OCI-LY3 (cell line): ENCODE results near the gene ARHGEF11.

Experiments
- H2AFZ ChIP-seq: fragments of 200-600, 300-600 bp; shearing (Covaris generic); 2 replicates; pipeline ENCODE4 v1.6.0; 2014; ENCODE audit warnings: antibody characterized with exemption, low read depth, low read length
- H3K27ac ChIP-seq: fragments of 200-600, 300-600 bp; sonication (generic); 2 replicates; pipeline ENCODE4 v1.5.1; 2014; ENCODE audit warnings: mild to moderate bottlenecking, low read length, moderate library complexity, mixed read lengths
- H3K27me3 ChIP-seq: fragments of 200-600, 300-600 bp; sonication (generic); 2 replicates; pipeline ENCODE4 v1.6.1; 2014; ENCODE audit warnings: low read depth, low read length, mixed read lengths
- H3K36me3 ChIP-seq: fragments of 200-600, 300-600 bp; sonication (generic); replicated peaks from 2 replicates; pipeline ENCODE3; 2014; ENCODE audit warnings: low read depth, low read length, mixed read lengths
- H3K4me1 ChIP-seq: fragments of 300-600, 200-600 bp; sonication (generic); 2 replicates; pipeline ENCODE4 v1.6.1; 2014; ENCODE audit warnings: low read length, mixed read lengths
- H3K4me2 ChIP-seq: fragments of 200-600, 300-600 bp; sonication (generic); 2 replicates; pipeline ENCODE4 v1.6.1; 2014; ENCODE audit warnings: low read length, mixed read lengths
- H3K4me3 ChIP-seq: fragments of 300-600, 200-600 bp; sonication (generic); 2 replicates; pipeline ENCODE4 v1.5.1; 2014; ENCODE audit warnings: antibody characterized with exemption, mild to moderate bottlenecking, low read length, moderate library complexity
- H3K79me2 ChIP-seq: fragments of 300-600, 200-600 bp; shearing (Covaris generic); 2 replicates; pipeline ENCODE4 v1.6.1; 2014; ENCODE audit warnings: mild to moderate bottlenecking, low read length, mixed read lengths
- H3K9ac ChIP-seq: fragments of 300-600, 200-600 bp; shearing (Covaris generic); 2 replicates; pipeline ENCODE4 v1.6.0; 2014; ENCODE audit warnings: mild to moderate bottlenecking, low read length, moderate library complexity
- H3K9me3 ChIP-seq: fragments of 200-600, 300-600 bp; shearing (Covaris generic); 2 replicates; pipeline ENCODE4 v1.6.1; 2014; ENCODE audit warnings: low read length, mixed read lengths; ENCODE audit not compliant: insufficient read depth
- H4K20me1 ChIP-seq: fragments of 200-600, 300-600 bp; sonication (generic); 2 replicates; pipeline ENCODE4 v1.6.1; 2016; ENCODE audit warnings: low read length, mixed read lengths; ENCODE audit not compliant: insufficient read depth
- EZH2phosphoT487 ChIP-seq: fragments of 200-600 bp; shearing (Covaris generic); IDR thresholded peaks from 2 replicates; pipeline ENCODE4 v1.6.1; 2018; ENCODE audit warnings: antibody characterized with exemption, mixed run types, low read depth
- TF ChIP-seq, protein P1 (sequence below): fragments of 200-600, 300-600 bp; sonication (generic); IDR thresholded peaks from 2 replicates; pipeline ENCODE4 v1.5.1; 2014; ENCODE audit warnings: antibody characterized with exemption, low read length, low read depth

Gene ARHGEF11

DNA sequence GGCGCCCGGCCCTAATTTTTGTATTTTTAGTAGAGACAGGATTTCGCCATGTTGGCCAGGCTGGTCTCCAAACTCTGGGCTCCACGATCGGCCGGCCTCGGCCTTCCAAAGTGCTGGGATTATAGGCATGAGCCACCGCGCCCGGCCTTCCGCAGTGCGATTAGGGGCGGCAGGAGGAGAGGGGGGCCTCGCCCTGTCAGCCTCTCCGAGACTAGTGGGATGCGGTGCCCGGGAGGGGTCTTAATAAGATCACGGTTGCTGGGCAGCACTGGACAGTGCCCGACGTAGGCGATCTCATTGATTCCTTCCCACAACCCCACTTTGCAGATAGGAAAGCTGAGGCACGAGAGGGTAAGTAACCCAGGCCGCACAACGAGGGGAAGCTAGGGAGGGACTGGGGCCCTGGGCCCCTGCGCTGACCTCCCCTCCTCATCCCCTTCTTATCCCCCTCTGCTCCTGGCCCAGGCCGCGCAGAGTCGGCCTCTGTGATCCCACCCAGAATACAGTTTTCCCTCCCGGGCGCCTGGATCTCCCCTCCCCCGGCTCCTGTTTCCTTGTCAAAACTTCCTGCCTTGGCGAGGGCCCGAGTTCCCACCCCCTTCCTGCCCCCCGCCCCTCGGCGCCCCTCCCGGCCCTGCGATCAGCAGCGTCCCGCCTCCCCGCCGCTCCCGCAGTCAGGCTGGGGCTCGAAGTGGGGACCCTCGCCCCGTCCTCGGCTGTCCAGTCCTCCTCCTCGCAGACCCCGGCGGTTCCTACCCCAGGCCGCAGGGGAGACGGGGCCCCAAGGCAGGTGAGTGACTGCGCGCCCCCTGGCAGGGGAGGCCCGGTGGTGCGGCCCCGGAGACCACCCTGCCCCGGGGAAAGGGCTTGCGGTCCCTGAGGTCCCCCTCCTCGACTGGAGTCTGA is 152.2 kb downstream of the ARHGEF11 start, which contains the start of gene PEAR1:
TSS of gene PEAR1 (plus strand) at position 671 of the 906 bp plus-strand sequence. CDS start 10,209 bp downstream, outside the sequence.
- no peaks in the 10 kb centered on the region for H3K9me3 ChIP-seq
- peak within 1 kb of the TSS; percentile 64 for H3K4me3 ChIP-seq
- H2AFZ ChIP-seq = no peak within 1 kb of the TSS
- H4K20me1 ChIP-seq = no peaks in the 10 kb centered on the region
- no peak within 1 kb of the TSS for H3K27ac ChIP-seq
- H3K27me3 ChIP-seq = peaks cover 17% of the 10 kb centered on the region
- H3K4me2 ChIP-seq = peak within 1 kb of the TSS; percentile 54
- H3K9ac ChIP-seq = no peak within 1 kb of the TSS
- H3K4me1 ChIP-seq = peaks cover 4% of the 10 kb centered on the region; the same call in 1 of the 2 replicates
- H3K36me3 ChIP-seq = no peaks in the 10 kb centered on the region
- TF ChIP-seq EZH2phosphoT487 = no peak
- TF ChIP-seq, protein P1, sequence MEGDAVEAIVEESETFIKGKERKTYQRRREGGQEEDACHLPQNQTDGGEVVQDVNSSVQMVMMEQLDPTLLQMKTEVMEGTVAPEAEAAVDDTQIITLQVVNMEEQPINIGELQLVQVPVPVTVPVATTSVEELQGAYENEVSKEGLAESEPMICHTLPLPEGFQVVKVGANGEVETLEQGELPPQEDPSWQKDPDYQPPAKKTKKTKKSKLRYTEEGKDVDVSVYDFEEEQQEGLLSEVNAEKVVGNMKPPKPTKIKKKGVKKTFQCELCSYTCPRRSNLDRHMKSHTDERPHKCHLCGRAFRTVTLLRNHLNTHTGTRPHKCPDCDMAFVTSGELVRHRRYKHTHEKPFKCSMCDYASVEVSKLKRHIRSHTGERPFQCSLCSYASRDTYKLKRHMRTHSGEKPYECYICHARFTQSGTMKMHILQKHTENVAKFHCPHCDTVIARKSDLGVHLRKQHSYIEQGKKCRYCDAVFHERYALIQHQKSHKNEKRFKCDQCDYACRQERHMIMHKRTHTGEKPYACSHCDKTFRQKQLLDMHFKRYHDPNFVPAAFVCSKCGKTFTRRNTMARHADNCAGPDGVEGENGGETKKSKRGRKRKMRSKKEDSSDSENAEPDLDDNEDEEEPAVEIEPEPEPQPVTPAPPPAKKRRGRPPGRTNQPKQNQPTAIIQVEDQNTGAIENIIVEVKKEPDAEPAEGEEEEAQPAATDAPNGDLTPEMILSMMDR = no peak
- no peaks in the 10 kb centered on the region for H3K79me2 ChIP-seq

DNA sequence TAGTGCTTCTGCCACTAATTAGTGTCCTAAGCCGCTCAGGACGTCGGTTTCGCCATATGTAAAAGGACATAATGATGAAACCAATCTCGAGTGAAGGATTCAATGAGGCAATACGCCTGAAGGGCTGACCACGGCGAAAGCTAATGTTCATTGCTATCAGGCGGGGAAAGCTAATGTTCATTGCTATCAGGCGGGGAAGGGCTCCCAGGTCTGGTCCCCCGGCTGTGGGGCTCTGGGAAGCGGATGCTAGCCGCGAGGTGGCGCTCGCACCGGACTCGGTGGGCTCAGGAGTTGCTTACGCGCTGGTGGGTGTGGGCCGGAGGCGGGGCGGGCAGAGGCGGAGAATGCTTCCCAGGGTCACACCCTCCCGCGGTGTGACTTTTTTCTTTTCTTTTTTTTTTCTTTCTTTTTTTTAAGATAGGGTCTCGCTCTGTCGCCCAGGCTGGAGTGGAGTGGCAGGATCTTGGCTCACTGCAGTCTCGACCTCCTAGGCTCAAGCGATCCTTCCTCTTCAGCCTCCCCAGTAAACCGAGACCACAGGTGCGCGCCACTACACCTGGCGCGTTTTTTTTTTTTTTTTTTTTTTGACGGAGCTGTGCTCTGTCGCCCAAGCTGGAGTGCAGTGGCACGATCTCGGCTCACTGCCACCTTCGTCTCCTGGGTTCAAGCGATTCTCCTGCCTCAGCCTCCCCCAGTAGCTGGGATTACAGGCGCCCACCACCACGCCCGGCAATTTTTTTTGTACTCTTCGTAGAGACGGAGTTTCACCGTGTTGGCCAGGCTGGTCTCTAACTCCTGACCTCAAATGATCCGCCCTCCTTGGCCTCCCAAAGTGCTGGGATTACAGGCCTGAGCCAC is 153.1 kb downstream of the ARHGEF11 start:
- Histone ChIP-seq H3K4me1 (peaks cover 4% of the 10 kb centered on the region; the same call in 1 of the 2 replicates), H3K9ac (no peak overlapping the region), H3K79me2 (no peaks in the 10 kb centered on the region), H3K9me3 (no peaks in the 10 kb centered on the region), H3K27me3 (0 out of 2 replicates have a peak, but pooled peaks cover 15% of the 10 kb centered on the region), H3K27ac (no peak overlapping the region), H3K36me3 (no peaks in the 10 kb centered on the region), H3K4me2 (peak overlapping the region; percentile 54), H4K20me1 (no peaks in the 10 kb centered on the region), H2AFZ (no peak overlapping the region), H3K4me3 (peak overlapping the region; percentile 64)
- TF ChIP-seq EZH2phosphoT487 = no peak
- TF ChIP-seq, protein P1 = peak; percentile 86

DNA sequence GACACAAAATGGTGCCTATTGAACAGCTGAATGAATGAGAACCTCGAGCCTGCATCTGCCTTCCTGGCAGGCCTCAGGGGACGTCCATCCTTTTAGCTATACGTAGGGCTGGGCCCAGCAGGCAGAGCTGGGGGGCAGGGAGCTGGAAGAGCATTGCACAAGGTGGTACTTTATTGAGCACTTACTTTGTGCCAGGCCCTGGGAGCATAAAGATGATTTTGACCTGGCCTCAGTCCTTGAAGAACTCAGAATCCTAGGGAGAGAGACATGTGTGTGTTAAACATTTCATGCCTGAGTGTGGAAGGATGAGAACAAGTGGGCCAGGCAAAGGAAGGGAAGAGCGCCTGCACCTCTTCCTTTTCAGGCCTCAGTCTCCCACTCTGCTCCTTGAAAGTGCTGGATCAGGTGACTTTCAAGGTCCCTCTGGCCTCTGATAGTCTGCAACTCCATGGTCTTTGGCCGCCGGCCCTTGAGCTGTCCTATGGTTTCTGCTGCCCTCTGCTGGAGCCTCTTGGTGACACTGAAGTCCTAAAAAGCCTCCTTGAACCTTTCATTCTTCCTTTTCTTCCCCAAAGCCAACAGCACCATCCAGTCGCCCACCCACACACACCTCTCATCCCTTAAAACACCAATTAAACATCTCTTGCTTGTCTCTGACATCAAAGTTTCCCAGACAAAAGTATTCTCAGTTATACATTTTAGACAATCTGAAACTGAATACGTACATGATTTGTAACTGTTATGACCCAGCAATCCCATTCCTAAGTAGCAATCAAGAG is 155.6 kb downstream of the ARHGEF11 start:
- TF ChIP-seq, protein P1 = peak; percentile 95
- TF ChIP-seq EZH2phosphoT487 = no peak
- peak overlapping the region; percentile 22; the same call in 1 of the 2 replicates for H3K4me3 ChIP-seq
- H3K9me3 ChIP-seq = no peaks in the 10 kb centered on the region
- no peaks in the 10 kb centered on the region for H3K79me2 ChIP-seq
- peak overlapping the region; percentile 84 for H2AFZ ChIP-seq
- H3K4me2 ChIP-seq = peak overlapping the region; percentile 59
- peak overlapping the region; percentile 6; the same call in 1 of the 2 replicates for H3K9ac ChIP-seq
- H4K20me1 ChIP-seq = no peaks in the 10 kb centered on the region
- peaks cover 26% of the 10 kb centered on the region for H3K27me3 ChIP-seq
- peaks cover 4% of the 10 kb centered on the region; the same call in 1 of the 2 replicates for H3K4me1 ChIP-seq
- no peaks in the 10 kb centered on the region for H3K36me3 ChIP-seq
- H3K27ac ChIP-seq = no peak overlapping the region
